ENCODE data around the gene TTLL10. TPM values are rescaled to one million over a fixed set of nuclear protein-coding genes. Genes with fewer than 3 reads are reported as not detected.

TTLL10 gene, protein sequence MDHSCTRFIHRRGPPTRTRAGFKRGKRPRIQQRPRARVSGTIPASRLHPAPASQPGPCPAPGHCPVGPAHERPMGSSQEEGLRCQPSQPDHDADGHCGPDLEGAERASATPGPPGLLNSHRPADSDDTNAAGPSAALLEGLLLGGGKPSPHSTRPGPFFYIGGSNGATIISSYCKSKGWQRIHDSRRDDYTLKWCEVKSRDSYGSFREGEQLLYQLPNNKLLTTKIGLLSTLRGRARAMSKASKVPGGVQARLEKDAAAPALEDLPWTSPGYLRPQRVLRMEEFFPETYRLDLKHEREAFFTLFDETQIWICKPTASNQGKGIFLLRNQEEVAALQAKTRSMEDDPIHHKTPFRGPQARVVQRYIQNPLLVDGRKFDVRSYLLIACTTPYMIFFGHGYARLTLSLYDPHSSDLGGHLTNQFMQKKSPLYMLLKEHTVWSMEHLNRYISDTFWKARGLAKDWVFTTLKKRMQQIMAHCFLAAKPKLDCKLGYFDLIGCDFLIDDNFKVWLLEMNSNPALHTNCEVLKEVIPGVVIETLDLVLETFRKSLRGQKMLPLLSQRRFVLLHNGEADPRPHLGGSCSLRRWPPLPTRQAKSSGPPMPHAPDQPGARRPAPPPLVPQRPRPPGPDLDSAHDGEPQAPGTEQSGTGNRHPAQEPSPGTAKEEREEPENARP
- under 1 TPM in 3 of 4 donors, not detected in 1; 0.43 to 0.86 (median 0.79) TPM for polyA plus RNA-seq (ENCODE audit: insufficient read length in 4 of 4)

DNA sequence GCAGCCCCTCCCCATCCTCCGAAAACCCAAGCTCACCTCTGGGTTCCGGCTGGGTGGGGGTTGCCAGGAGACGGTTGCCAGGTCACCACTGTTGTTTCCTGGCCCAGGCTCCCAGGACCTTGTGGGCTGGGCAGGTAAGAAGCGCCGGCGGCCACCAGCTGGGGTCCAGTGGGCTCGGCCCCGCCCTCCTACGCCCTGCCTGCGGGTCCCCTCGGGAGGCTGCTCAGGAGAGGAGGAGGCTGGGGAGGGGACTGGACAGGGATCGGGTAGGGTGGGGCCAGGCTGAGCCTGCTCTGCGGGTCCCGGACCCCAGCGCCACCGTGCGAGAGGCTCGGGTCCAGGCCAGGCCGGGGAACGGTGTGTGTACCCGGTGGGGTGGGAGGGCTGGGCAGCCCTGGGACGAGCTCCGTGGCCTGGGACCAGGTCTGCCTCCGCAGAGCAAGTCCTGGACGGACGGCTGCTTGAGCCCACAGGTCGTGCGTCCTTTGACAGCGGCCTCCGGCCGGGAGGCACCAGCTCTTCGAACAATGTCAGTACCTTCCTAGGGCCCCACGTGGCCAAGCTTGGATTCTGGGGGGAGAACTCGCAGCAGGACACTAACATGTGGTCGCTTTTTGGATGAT, at the start of gene TTLL10:
TSS of gene TTLL10 (plus strand) at position 88 of the 623 bp plus-strand sequence. CDS start 5,336 bp downstream, outside the sequence.
- DNase-seq (ENCODE audit: low read depth in 4 of 4, low spot score in 3 of 4), result peak in 2 of 4 donors; percentile 56 to 66

DNA sequence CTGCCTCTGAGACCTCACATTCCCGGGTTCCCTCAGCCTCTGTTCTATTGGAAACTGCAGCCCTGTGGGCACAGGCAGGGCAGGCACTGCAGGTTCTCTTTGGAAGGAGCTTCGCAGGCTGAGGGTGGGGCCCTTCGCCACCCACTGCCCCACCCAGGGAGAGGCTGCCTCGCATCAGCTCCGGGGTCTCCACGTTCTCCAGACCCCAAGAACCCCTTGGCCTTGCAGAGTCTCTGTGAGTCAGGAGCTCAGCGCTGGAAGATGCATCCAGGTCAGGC, 49.2 kb upstream of the TTLL10 start:
- no peak for DNase-seq (ENCODE audit: low read depth in 4 of 4, low spot score in 3 of 4)

DNA sequence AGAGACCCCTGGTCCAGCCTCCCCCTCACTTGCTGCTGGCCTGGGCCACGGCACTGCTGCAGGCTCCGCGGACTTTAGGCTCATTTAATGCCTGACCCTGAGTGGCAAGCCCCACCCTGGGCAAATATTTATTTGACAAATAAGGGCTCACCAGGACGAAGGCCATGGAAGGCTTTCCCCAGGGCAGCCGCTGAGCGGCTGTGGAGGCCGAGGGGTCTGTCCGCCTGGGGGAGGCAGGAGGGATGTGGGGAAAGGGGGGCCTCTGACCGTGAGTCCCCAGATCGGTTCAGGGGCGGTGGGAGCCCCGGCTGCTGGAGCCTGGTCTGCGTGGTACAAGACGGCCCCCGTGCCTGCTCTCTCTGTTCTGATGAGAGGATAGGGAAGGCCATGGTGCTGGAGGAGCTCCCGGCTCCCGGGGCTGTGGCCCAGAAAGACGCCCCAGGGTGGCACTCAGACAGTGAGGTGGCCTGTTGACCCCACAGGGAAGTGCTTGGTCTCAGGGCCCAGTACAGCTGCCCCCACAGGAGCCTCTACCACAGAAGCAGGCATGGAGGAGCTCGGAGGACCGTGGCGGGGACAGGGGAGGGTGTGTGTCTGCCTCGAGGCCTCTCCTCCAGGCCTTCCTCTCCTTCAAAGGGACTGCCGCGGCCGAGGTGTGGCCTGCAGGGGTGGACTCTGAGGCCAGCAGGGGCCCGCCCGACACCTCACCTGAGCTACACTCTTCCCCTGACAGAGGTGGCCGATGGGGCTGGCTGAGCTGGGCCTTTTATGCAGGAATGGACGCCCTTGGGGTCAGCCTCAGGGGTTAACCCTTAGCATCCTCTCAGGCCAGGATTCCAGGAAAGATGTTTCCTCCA, 48.7 kb upstream of the TTLL10 start:
- no peak for DNase-seq (ENCODE audit: low read depth in 4 of 4, low spot score in 3 of 4)

DNA sequence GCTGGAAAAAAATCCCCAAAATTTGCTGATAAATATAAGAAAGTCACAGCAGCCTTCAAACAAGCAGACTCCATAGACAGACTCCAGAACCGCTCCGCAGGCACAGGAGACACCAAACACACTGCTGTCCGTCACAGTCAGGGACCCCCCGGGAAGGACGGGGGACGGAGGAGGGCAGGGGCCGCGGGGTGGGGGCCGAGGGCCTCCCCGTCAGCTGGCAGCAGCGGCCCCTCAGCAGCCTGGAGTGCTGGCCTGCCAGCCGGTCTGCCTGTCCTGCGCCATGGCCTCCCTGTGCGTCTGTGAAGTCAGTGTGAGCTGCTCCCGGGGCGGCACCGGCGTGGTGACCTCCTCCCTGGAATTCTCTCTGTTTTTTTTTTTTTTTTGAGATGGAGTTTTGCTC, 47.7 kb upstream of the TTLL10 start:
- DNase-seq (ENCODE audit: low read depth in 4 of 4, low spot score in 3 of 4), result no peak

DNA sequence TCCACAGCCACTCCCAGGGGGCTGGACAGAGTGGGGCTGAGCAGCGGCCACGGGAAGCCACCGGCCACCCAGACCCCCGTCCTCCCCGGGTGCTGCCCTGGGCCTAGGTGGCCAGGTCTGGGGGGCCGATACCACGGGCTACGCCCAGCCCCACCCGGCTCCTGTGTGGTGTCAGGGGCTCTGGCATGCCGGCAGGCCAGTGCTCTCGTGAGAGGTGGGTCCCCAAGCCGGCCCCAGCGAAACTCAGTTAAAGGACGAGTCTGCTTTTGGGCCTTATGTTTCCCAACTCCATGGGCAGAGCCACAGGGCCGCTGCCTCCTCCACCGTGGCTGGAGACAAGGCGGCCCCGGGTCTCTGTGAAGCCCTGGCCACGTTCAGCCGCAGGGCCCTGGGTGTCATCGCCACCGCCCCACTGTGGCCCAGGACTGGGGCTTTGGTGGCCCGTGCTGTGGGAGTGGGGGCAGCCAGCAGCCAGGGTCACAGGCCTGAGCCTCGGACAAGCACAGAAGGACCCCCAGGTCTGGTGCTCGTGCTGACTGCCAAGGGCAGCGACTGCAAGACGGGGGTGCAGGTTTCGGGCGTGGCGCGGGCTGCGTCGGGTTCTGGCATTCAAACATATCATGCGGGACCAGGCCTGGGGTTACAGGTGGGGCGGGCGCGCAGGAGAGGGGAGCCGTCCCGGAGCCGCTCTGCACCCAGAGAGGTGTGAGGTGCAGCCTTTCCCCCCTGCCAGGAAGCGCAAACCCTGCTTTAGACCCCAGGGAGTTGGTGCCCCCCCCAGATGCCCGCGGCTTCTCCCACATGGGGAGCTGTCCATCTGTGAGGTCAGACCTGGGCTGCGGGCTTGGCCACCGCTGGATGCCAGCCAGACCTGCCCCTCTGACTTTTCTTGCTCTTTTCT, 45.9 kb upstream of the TTLL10 start:
- DNase-seq (ENCODE audit: low read depth in 4 of 4, low spot score in 3 of 4), result no peak

DNA sequence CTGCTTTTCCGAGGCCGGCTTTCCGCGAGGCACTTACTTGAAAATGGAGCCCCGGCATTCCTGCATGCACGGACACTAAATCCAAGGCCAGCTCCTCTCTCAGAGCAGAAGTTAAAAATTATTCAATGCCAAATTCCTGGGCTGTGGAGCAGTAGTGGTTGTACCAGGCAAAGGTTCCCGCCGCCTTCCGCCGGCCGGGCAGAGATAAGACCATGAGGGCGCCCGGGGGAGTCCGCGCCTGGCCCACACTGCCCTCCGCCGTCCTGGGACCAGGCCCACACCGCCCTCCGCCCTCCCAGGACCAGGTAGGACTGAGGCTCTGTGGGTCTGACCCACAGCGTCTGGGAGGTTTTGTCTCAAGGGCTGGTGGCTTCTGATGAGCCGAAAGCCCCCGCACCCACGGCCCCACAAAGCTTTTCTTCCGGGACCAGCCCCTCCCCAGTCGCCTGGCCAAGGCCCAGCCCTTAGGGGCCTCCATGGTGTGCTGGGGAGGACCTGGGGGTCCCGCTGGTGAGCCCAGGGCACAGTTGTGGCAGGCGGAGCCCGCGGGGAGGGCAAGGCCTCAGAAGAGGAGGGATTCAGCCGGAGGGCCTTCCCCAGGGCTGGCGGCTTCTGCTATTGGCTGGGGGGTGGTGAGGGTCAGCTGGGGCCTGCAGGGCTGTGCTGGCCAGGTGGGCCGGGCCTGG, 45.1 kb upstream of the TTLL10 start:
- no peak for DNase-seq (ENCODE audit: low read depth in 4 of 4, low spot score in 3 of 4)

DNA sequence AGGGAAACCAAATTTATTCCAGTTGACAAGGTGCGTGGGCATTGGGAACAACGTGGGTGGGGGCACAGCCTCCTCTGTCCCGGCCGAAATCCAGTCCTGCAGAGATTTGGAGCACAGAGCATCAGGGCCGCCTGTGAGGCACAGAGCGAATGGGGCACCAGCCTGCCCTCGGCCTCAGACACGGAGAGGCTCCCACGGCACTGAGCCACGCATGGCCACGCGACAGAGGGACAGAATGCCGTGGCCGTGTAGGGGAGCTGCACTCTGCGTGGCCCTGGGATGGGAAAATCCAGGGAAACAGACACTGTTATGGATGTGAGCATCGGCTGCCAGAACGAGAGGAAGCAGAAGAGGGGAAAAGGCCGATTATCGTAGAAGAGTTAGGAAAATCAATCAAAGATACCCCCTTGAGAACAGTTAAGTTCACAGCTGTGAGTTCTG, 44.3 kb upstream of the TTLL10 start:
- DNase-seq (ENCODE audit: low read depth in 4 of 4, low spot score in 3 of 4), result no peak

DNA sequence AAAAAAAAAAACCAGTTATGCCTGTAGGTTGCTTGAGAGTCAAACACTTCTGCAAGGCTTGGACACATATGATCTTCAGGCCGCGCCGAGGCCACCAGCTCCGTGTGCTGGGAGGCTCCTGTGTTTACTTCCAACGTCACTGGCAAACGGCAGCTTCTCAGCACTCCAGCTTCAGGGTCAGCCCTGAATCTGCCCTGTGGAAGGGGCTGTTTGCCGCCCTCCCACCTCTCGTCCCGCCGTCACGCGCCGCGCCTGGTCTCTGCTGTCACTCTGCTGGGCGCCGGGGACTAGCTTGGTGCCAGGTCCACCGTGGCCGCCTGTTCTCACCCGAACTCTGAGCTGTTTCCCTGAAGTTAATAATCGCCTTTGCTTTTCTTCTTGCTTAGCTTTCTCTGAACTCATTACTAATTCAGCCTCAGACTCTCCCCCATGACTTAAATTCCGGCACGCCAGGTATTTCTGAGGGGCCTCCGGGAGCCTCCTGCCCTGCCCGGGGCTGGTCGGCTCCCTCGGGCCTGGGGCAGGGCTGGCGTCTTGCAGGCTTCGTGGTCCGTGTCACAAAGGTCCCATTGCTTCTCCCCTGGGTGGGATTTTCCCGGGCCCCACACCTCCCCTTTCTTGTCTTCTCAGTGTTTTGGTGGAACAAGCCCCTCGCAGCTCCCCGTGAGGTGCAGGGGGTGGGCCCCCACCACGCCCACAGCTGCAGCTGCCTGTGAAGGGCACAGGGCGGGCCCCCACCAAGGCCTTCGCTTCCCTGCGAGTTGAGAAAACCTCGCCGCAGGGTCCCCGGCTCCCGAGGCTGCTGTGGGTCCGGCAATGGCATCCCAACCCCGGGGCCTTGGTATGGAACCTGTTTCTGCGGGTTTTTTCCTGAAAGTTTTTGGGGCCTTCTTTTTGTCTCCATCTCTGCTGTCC, 43.2 kb upstream of the TTLL10 start:
- DNase-seq (ENCODE audit: low read depth in 4 of 4, low spot score in 3 of 4), result no peak

DNA sequence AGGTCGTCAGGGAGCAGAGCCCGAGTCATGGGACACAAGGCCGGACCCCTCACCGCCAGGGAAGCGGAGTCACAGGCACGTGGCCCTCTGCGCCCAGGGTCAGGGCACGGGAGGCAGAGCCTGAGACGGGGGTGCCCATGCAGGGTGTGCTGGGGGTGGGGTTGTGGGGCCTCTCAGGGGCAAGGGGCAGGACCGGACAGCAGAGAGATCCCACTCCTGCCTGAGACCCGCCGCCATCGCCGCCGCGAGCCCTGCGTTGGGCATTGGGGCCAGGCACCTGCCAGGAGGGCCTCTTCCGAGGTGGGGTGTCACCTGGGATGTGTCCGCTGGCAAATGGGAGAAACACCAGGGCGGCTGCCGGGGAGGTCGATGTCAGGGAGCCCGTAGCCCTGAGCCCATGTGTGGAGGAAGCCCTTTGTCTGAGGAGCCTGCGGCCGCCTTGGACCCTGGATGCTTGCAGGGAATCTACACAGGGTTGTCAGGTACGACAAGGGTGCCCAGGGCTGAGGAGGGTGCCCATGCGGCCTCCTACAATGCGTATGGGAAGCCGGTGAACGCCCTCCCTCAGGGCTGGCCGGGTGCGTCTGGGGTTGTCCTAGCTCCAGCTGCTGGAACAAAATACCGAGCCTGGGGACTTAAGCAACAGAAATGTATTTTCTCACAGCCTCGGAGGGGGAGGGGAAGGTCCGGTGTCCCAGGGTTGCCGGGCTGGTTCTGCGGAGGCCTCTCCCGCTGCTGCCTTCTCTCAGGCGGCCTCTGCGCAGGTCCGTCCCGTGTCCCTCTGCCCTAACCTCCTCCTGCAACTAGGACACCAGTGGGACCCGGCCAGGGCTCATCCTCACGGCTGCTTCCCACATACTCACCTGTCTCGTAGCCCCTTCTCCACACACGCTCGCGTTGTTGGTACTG, 41.4 kb upstream of the TTLL10 start:
- DNase-seq (ENCODE audit: low read depth in 4 of 4, low spot score in 3 of 4), result no peak

DNA sequence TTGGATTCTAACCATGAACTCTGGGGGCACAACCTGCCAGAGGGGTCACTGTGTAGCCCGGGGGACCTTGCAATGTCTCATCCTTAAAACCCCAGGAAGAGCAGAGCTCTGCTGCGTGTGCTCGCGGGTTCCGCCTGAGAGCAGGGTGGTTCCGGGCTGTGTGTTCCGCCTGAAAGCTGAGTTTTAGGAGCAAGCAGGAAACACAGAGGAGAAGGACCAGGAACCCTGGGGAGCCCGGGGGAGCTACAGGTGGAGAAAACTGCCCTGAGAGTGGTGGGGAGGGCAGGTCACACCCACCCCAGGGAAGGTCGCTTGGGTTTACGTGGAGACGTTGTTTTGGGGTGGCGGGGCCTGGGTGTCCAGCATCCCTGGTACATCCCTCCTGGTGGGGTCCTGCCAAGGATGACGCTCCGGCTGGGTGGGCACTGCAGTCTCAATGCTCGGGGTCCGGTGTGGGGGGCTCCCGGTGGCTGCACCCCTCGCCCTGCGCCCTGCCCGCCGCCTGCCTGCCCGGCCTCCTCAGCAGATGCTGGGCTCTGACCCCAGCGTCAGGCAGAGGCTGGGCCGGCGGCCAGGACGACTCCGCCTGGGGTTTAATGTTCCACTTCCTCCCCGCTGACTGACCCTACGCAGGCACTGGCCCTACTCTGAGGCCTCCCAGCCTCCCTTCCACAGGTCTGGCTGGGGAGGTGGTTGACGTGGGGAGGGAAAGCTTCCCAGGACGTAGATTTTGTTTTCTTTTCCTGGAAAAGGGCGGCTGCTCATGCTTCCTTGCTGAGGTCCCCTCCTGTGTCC, 40.5 kb upstream of the TTLL10 start:
- DNase-seq (ENCODE audit: low read depth in 4 of 4, low spot score in 3 of 4), result no peak

DNA sequence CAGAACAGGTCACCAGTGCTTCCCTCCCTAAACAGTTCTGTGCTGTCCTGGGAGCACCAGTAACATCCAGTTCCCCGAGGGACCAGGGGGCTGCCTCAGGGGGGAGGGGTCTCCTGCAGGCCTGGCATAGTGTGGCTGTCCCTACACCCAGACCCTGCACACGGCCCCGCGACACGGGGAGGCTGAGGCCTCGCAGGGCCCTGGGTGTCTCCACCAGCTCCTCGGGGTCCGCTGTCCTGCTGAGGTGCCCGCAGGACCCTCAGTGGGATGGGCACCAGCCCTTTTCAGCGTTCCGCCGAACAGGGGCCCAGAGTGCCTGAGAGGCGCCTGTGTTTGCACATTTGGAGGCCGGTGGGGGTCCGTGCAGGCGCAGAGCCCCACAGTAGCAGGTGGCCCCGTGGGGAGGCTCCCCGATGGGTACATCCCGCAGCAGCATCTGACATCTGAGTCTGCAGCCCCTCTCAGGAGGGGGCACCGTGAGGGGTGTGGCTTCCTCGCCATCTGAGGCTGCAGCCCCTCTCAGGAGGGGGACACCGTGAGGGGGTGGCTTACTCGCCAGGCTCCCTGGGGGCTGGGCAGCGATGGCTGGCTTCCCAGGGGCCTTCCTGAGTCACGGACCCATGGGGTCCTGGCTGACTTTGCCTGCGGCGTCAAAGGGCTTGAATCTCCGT, 39.2 kb upstream of the TTLL10 start:
- DNase-seq (ENCODE audit: low read depth in 4 of 4, low spot score in 3 of 4), result no peak

DNA sequence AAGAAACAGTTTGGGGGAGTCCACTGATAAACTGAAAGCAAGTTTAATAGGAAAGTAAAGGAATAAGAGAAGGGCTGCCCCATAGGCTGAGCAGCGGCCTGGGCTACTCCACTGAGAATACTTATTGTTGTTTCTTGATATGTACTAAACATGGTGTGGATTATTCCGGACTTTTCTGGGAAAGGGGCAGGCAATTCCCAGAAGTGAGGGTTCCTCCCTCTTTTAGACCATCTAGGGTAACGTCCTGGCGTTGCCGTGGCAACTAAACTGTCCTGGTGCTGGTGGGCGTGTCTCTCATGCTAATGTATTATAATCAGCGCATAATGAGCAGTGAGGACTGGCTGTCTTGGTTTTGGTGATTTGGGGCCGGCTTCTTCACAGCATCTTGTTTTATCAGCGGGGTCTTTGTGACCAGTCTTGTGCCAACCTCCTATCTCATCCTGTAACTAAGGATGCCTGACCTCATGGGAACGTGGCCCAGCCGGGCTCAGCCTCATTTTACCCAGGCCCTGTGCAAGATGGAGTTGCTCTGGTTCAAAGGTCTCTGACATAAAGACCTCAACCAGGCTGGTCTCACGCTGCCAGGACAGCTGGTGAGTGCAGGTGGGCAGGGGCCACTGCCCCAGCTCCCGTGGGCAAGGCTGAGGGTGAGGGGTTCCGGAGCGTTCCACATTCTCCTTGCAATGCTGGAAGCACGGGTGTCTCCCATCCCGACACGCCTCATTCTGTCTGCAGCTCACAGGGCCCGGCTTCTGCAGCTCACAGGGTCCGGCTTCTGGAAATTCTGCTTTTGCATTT, 38.1 kb upstream of the TTLL10 start:
- DNase-seq (ENCODE audit: low read depth in 4 of 4, low spot score in 3 of 4), result no peak

DNA sequence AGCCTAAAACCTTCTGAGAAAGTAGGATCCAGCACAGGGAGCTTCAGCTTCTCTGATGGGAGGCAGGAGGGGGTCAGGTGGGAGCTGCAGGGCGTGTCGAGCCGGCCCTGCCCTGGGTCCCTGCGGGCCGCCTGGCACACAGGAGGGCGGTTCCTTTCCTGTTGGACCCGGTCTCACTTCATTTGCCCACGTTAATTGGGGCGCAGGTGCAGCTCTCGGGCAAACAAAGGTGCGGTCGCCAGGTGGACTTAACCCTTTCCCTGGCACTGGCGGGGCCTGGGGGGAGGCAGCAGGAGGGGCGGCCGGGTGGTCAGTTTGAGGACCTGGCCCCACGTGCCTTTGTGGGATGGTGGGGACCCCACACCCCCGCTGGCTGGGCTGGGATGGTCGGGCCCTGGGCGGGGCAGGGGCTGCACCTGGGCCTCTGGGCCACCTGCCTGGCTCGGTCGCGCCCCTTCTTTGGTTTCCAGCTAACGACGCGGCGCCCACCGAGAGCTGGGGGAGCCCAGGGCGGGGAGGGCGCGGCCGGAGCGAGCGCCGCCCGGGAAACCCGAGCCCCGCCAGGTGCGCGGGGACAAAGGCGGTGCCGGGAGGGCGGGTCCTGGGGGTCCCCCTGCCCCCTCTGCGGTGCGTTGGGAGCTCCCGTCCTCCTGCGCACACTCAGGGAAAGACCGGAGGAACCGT, 37.0 kb upstream of the TTLL10 start:
- DNase-seq (ENCODE audit: low read depth in 4 of 4, low spot score in 3 of 4), result no peak

DNA sequence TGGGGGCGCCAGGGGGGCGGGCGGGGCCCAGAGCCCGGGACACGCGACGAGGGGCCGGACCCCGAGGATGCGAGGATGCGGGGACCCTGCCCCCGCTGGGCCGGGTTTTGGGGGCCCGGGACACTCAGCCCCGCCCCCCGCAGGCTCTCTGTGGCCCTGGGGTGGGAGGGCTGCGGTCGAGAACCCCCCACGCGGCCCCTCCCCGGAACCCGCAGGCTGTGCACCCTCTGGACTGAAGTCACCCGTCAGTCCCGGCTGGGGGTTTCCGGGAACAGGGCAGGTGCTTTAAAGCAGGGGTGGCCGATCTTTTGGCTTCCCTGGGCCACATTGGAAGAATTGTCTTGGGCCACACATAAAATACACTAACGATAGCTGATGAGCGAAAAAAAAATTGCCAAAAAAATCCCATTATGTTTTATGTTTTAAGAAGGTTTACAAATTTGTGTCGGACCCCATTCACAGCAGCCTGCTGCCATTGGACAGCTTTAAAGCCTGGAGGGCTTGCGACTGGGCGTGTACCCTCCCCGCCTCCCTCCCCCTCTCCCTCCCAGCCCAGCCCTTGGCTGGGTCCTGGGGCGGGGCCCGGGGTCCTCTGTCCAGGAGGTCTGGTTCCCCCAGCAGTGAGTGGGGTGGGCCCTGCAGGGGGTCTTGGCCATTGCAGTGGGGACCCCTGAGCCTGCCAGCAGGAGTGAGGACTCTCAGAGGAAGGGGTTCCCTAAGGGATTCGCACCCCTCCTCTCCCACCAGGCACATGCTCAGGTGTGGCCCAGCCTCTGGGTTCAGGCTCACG, 36.2 kb upstream of the TTLL10 start:
- no peak for DNase-seq (ENCODE audit: low read depth in 4 of 4, low spot score in 3 of 4)

Data from left renal pelvis (tissue), 4 donors.